K562 treated with DMSO at 1 percent for 24 hours (cell line): ENCODE results near the gene ANKRD44. TPM values are rescaled to one million over a fixed set of nuclear protein-coding genes. Genes with fewer than 3 reads are reported as not detected.

Experiments
- total RNA-seq: library from RNA; unstranded; fragments of 300-600 nt; gene quantifications from 2 replicates; pipeline ENCODE4 v1.2.3, GENCODE V29; 2022; ENCODE audit warnings: low read depth; ENCODE audit not compliant: insufficient read depth

ANKRD44 gene
- total RNA-seq = 0.05 TPM in 1 of 2 replicates, not detected in the other

GRCh38 chr2:197310271-197310985 is at the start of gene ANKRD44:
ANKRD44 (minus strand) TSS chr2:197310780; CDS start chr2:197310604, 176 bp downstream.

Other genes with a start within 250 kb of the ANKRD44 start
- 45.7 and 50.9 TPM in 2 replicates for gene SF3B1, start 124.2 kb upstream of the ANKRD44 start, total RNA-seq
- gene COQ10B, start 142.8 kb upstream of the ANKRD44 start, total RNA-seq = 6.5 and 6.8 TPM in 2 replicates
- 145 and 151 TPM in 2 replicates for gene HSPD1, start 189.1 kb upstream of the ANKRD44 start, total RNA-seq
- 103 and 108 TPM in 2 replicates for gene HSPE1, start 189.6 kb upstream of the ANKRD44 start, total RNA-seq
- gene MOB4, start 205.3 kb upstream of the ANKRD44 start, total RNA-seq = 15.9 and 18.3 TPM in 2 replicates